Mesenchymal stem cell (in vitro differentiated cells and primary cell): ENCODE results near the gene SLC9A9.

ENCODE experiments used
- DNase-seq: peaks from one replicate; pipeline ENCODE4 v3.0.0-alpha.2; 2013
- H2AFZ ChIP-seq: one replicate; pipeline ENCODE4 v1.6.1; 2013; ENCODE audit warnings: low read depth, mild to moderate bottlenecking, control low read depth, inconsistent platforms, low read length, moderate library complexity
- H2AK5ac ChIP-seq: 2 replicates; pipeline ENCODE4 v1.6.1; 2013; ENCODE audit warnings: low read length, moderate library complexity, mild to moderate bottlenecking, inconsistent platforms; ENCODE audit not compliant: severe bottlenecking
- H2BK120ac ChIP-seq: one replicate; pipeline ENCODE4 v1.6.1; 2013; ENCODE audit warnings: low read depth, mild to moderate bottlenecking, inconsistent platforms, low read length, moderate library complexity
- H2BK12ac ChIP-seq, 2 experiments: one replicate each; pipeline ENCODE4 v1.6.1; 2013; ENCODE audit warnings: inconsistent platforms in 2 of 2, low read length in 2 of 2, mild to moderate bottlenecking in 2 of 2, moderate library complexity in 2 of 2, control low read depth in 1 of 2
- H2BK15ac ChIP-seq: one replicate; pipeline ENCODE4 v1.6.1; 2013; ENCODE audit warnings: mild to moderate bottlenecking, low read depth, inconsistent platforms; ENCODE audit not compliant: poor library complexity, severe bottlenecking
- H2BK5ac ChIP-seq: 2 replicates; pipeline ENCODE4 v1.6.1; 2013; ENCODE audit warnings: low read depth, mild to moderate bottlenecking, low read length, control low read depth, inconsistent platforms; ENCODE audit not compliant: poor library complexity, severe bottlenecking
- H3K14ac ChIP-seq, 2 experiments: one replicate each; pipeline ENCODE4 v1.6.1; 2013; ENCODE audit warnings: inconsistent platforms in 2 of 2, low read length in 2 of 2, control low read depth in 1 of 2, mild to moderate bottlenecking in 1 of 2, moderate library complexity in 1 of 2
- H3K18ac ChIP-seq, 2 experiments: one replicate each; pipeline ENCODE4 v1.6.1; 2013; ENCODE audit warnings: inconsistent platforms in 2 of 2, low read length in 2 of 2, control low read depth in 1 of 2, low read depth in 1 of 2, mild to moderate bottlenecking in 1 of 2
- H3K23ac ChIP-seq, 2 experiments: one replicate each; pipeline ENCODE4 v1.6.1; 2013; ENCODE audit warnings: inconsistent platforms in 2 of 2, low read length in 2 of 2, mild to moderate bottlenecking in 2 of 2, moderate library complexity in 2 of 2, control low read depth in 1 of 2
- H3K27ac ChIP-seq: 2 replicates; pipeline ENCODE4 v1.5.1; 2013; ENCODE audit warnings: mild to moderate bottlenecking, moderate library complexity, low read length, control low read depth, inconsistent platforms; ENCODE audit not compliant: poor library complexity, severe bottlenecking
- H3K27me3 ChIP-seq, 2 experiments: 2 replicates each; pipeline versions ENCODE4 v1.6.1 to v1.7.0; 2013; ENCODE audit warnings: low read length in 2 of 2, mild to moderate bottlenecking in 2 of 2, moderate library complexity in 2 of 2, control low read depth in 1 of 2, inconsistent platforms in 1 of 2; ENCODE audit not compliant: control insufficient read depth in 1 of 2, insufficient read depth in 1 of 2
- H3K36me3 ChIP-seq, 2 experiments: 2 replicates each; pipeline versions ENCODE4 v1.6.1 to v1.7.0; 2013; ENCODE audit warnings: low read length in 2 of 2, control low read depth in 1 of 2, inconsistent platforms in 1 of 2, low read depth in 1 of 2, mild to moderate bottlenecking in 1 of 2; ENCODE audit not compliant: insufficient read depth in 2 of 2, control insufficient read depth in 1 of 2
- H3K4ac ChIP-seq, 2 experiments: one replicate each; pipeline ENCODE4 v1.6.1; 2013; ENCODE audit warnings: inconsistent platforms in 2 of 2, low read length in 2 of 2, mild to moderate bottlenecking in 2 of 2, moderate library complexity in 2 of 2, control low read depth in 1 of 2, low read depth in 1 of 2
- H3K4me1 ChIP-seq: 2 replicates; pipeline ENCODE4 v1.6.1; 2013; ENCODE audit warnings: low read depth, low read length, control low read depth; ENCODE audit not compliant: control insufficient read depth, insufficient read depth
- H3K4me2 ChIP-seq: 2 replicates; pipeline ENCODE4 v1.6.1; 2013; ENCODE audit warnings: low read length, mild to moderate bottlenecking, inconsistent platforms; ENCODE audit not compliant: poor library complexity, severe bottlenecking
- H3K4me3 ChIP-seq, 2 experiments: 2 replicates each; pipeline versions ENCODE4 v1.5.1 to v1.7.0; 2013; ENCODE audit warnings: low read length in 2 of 2, mild to moderate bottlenecking in 2 of 2, control low read depth in 1 of 2, low read depth in 1 of 2; ENCODE audit not compliant: insufficient read depth in 1 of 2
- H3K79me1 ChIP-seq: replicated peaks from 2 replicates; pipeline ENCODE4 v1.6.1; 2013; ENCODE audit warnings: mild to moderate bottlenecking, control low read depth, low read length, inconsistent platforms; ENCODE audit not compliant: poor library complexity, severe bottlenecking
- H3K9ac ChIP-seq: 2 replicates; pipeline ENCODE4 v1.7.0; 2013; ENCODE audit warnings: mild to moderate bottlenecking, low read length, moderate library complexity
- H3K9me3 ChIP-seq: 2 replicates; pipeline ENCODE4 v1.7.0; 2013; ENCODE audit warnings: mild to moderate bottlenecking, low read length; ENCODE audit not compliant: control insufficient read depth
- H4K8ac ChIP-seq: one replicate; pipeline ENCODE4 v1.6.1; 2013; ENCODE audit warnings: inconsistent platforms, mild to moderate bottlenecking, low read length, moderate library complexity
- H4K91ac ChIP-seq: one replicate; pipeline ENCODE4 v1.6.1; 2013; ENCODE audit warnings: mild to moderate bottlenecking, low read length, inconsistent platforms
- WGBS: methylation state at CpG from one replicate; pipeline ENCODE4 v1.1.7; 2013; ENCODE audit warnings: mixed read lengths; 5-methylcytosine and 5-hydroxymethylcytosine counted together

SLC9A9 gene

GRCh38 chr3:143339451-143339850 lies 508.8 kb downstream of the SLC9A9 start:
- H3K4ac ChIP-seq = no peak overlapping the region
- H3K79me1 ChIP-seq = no peaks in the 10 kb centered on the region
- no peak overlapping the region for H2AFZ ChIP-seq
- no peak overlapping the region for H4K8ac ChIP-seq
- DNase-seq = peak; percentile 55
- no peak overlapping the region for H3K9ac ChIP-seq
- no CpG with 5 or more reads among the region's 2 CpGs for WGBS
- H3K23ac ChIP-seq = no peak overlapping the region
- no peak overlapping the region for H4K91ac ChIP-seq
- H3K27ac ChIP-seq = no peak overlapping the region
- no peak overlapping the region for H2BK15ac ChIP-seq
- H2BK12ac ChIP-seq = no peak overlapping the region
- peak overlapping the region in 1 of 2 experiments; percentile 21 for H3K18ac ChIP-seq
- no peak overlapping the region for H3K14ac ChIP-seq
- no peak overlapping the region for H2BK5ac ChIP-seq
- H3K9me3 ChIP-seq = peaks cover 10% of the 10 kb centered on the region
- no peak overlapping the region for H2AK5ac ChIP-seq
- H3K27me3 ChIP-seq = no peaks in the 10 kb centered on the region
- no peak overlapping the region for H3K4me3 ChIP-seq
- no peak overlapping the region for H2BK120ac ChIP-seq
- peaks cover 2% of the 10 kb centered on the region for H3K4me1 ChIP-seq
- H3K36me3 ChIP-seq = no peaks in the 10 kb centered on the region
- H3K4me2 ChIP-seq = no peak overlapping the region

DNA sequence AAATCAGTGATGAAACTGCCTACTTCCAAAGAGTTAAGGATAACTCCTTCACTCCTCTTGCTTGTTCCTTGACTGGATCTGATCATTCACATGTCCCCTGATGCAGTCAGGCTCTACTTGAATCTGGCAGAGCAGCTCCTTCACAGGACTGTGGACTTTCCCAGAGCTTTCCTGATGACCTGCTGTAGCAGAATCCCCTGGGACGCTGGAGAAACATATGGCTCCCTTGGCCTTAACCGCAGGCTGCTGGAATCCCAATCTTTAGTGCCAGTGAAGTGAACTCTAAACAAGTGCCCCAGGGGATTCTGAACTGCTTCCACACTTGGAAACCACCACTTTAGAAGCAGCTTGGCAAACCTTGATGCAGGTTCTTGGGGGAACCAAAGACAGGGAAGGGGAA lies 510.9 kb downstream of the SLC9A9 start:
- no peaks in the 10 kb centered on the region for H3K27me3 ChIP-seq
- 77% methylated on average over 2 of the region's 2 CpGs for WGBS

GRCh38 chr3:143334231-143334630 lies 514.0 kb downstream of the SLC9A9 start:
- H3K4ac ChIP-seq = no peak overlapping the region
- no peak overlapping the region for H4K8ac ChIP-seq
- WGBS = 94% methylated on average over 3 of the region's 4 CpGs
- no peak overlapping the region for H4K91ac ChIP-seq
- H2BK120ac ChIP-seq = no peak overlapping the region
- no peak overlapping the region for H3K14ac ChIP-seq
- H2AFZ ChIP-seq = no peak overlapping the region
- no peaks in the 10 kb centered on the region for H3K36me3 ChIP-seq
- H3K4me2 ChIP-seq = no peak overlapping the region
- H3K79me1 ChIP-seq = no peaks in the 10 kb centered on the region
- H3K18ac ChIP-seq = no peak overlapping the region
- no peaks in the 10 kb centered on the region for H3K27me3 ChIP-seq
- H2BK5ac ChIP-seq = no peak overlapping the region
- peak overlapping the region; percentile 32 for H2AK5ac ChIP-seq
- H3K4me1 ChIP-seq = peaks cover 12% of the 10 kb centered on the region
- no peak overlapping the region for H2BK15ac ChIP-seq
- H3K9ac ChIP-seq = no peak overlapping the region
- no peak overlapping the region for H3K27ac ChIP-seq
- no peak overlapping the region for H3K4me3 ChIP-seq
- no peak for DNase-seq
- peaks cover 10% of the 10 kb centered on the region for H3K9me3 ChIP-seq
- H2BK12ac ChIP-seq = no peak overlapping the region
- no peak overlapping the region for H3K23ac ChIP-seq

More for the DNA sequence above, 510.9 kb downstream of the SLC9A9 start:
- peaks cover 10% of the 10 kb centered on the region for H3K9me3 ChIP-seq
- no peak overlapping the region for H4K8ac ChIP-seq
- H4K91ac ChIP-seq = no peak overlapping the region
- no peak overlapping the region for H2AK5ac ChIP-seq
- H2AFZ ChIP-seq = no peak overlapping the region
- no peak overlapping the region for H3K23ac ChIP-seq
- no peak overlapping the region for H2BK5ac ChIP-seq
- no peaks in the 10 kb centered on the region for H3K36me3 ChIP-seq
- H3K4me3 ChIP-seq = no peak overlapping the region
- no peak overlapping the region for H3K18ac ChIP-seq
- H2BK120ac ChIP-seq = no peak overlapping the region
- no peak overlapping the region for H3K14ac ChIP-seq
- no peak overlapping the region for H3K27ac ChIP-seq
- no peak overlapping the region for H2BK15ac ChIP-seq
- H3K9ac ChIP-seq = no peak overlapping the region
- no peak overlapping the region for H3K4me2 ChIP-seq
- no peak overlapping the region for H2BK12ac ChIP-seq
- no peak overlapping the region for H3K4ac ChIP-seq
- H3K4me1 ChIP-seq = peaks cover 4% of the 10 kb centered on the region
- peak; percentile 72 for DNase-seq
- no peaks in the 10 kb centered on the region for H3K79me1 ChIP-seq

DNA sequence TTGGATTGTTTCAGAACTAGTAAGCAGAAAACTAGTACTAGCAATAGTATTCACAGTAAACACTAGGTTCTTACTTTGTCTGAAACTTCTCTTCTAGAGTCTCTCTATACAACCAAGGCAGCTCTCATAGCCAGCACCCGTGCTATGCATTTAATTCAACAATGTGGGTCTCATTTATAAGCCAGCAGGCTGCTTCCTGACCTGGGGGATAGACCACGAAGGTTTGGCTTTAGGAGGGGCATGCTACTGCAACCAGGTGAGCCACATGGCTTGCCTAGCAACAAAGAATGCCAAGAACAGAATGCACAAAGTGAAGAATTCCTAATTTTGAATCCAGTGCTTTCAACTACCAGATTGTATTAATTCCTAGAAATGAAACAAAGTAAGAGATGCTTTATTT lies 514.9 kb downstream of the SLC9A9 start:
- 56% methylated on average over 2 of the region's 2 CpGs for WGBS
- Histone ChIP-seq H2BK15ac (no peak overlapping the region), H2BK12ac (no peak overlapping the region), H3K23ac (no peak overlapping the region), H3K4ac (no peak overlapping the region), H2BK120ac (no peak overlapping the region), H3K79me1 (no peaks in the 10 kb centered on the region), H2AFZ (no peak overlapping the region), H4K91ac (no peak overlapping the region), H3K18ac (no peak overlapping the region), H3K4me3 (no peak overlapping the region), H2BK5ac (no peak overlapping the region), H3K9ac (no peak overlapping the region), H3K14ac (no peak overlapping the region), H3K9me3 (peaks cover 10% of the 10 kb centered on the region), H3K27me3 (no peaks in the 10 kb centered on the region), H3K27ac (no peak overlapping the region), H2AK5ac (no peak overlapping the region), H3K4me2 (no peak overlapping the region), H4K8ac (no peak overlapping the region), H3K4me1 (peaks cover 12% of the 10 kb centered on the region), H3K36me3 (no peaks in the 10 kb centered on the region)
- DNase-seq = no peak
